HepG2 (cell line): ENCODE data around the gene SSBP4. TPM values are rescaled to one million over a fixed set of nuclear protein-coding genes. Genes with fewer than 3 reads are reported as not detected.
A peak's percentile ranks its signal among the peaks of the same experiment; 100 is the strongest.

Source experiments
- BORCS8-MEF2B ChIP-seq: sonication (generic); formaldehyde crosslinking; IDR thresholded peaks from 2 replicates; pipeline ENCODE4 v1.8.0; 2022; ENCODE audit warnings: mild to moderate bottlenecking, missing genetic modification reagents
- HIVEP1 ChIP-seq: sonication (generic); formaldehyde crosslinking; IDR thresholded peaks from 2 replicates; pipeline ENCODE4 v1.4.0; 2020; ENCODE audit warnings: mild to moderate bottlenecking, missing genetic modification reagents
- IKZF4 ChIP-seq: sonication (generic); formaldehyde crosslinking; IDR thresholded peaks from 2 replicates; pipeline ENCODE4 v1.5.1; 2020; ENCODE audit warnings: borderline replicate concordance, mild to moderate bottlenecking, low read depth, missing genetic modification reagents; ENCODE audit errors: not compliant biosample characterization
- MAZ ChIP-seq, 2 experiments: sonication (generic) in 1 of 2; formaldehyde crosslinking in 1 of 2; IDR thresholded peaks; 2 replicates each; pipeline versions ENCODE4 v1.5.0 to v1.6.1; 2012 to 2020; ENCODE audit warnings: low read depth in 2 of 2, mild to moderate bottlenecking in 2 of 2, borderline replicate concordance in 1 of 2, improper control_type of control experiment in 1 of 2, low read length in 1 of 2, missing genetic modification reagents in 1 of 2, moderate library complexity in 1 of 2
- NKX3-1 ChIP-seq: sonication (generic); formaldehyde crosslinking; IDR thresholded peaks from 2 replicates; pipeline ENCODE4 v1.5.0; 2020; ENCODE audit warnings: missing genetic modification reagents
- PATZ1 ChIP-seq: sonication (generic); formaldehyde crosslinking; IDR thresholded peaks from 2 replicates; pipeline ENCODE4 v1.4.0; 2020; ENCODE audit warnings: missing genetic modification reagents
- PHF5A ChIP-seq: IDR thresholded peaks from one replicate; pipeline ENCODE4 v1.6.1; 2018; ENCODE audit warnings: low read depth, missing genetic modification reagents; ENCODE audit not compliant: unreplicated experiment
- POLR2A ChIP-seq, 2 experiments: IDR thresholded peaks; 2 replicates each; pipeline ENCODE4 v1.6.1; 2011; ENCODE audit warnings: low read depth in 2 of 2, low read length in 2 of 2, mild to moderate bottlenecking in 1 of 2, moderate library complexity in 1 of 2; ENCODE audit not compliant: insufficient read depth in 1 of 2
- SAFB2 ChIP-seq: sonication (generic); formaldehyde crosslinking; IDR thresholded peaks from 2 replicates; pipeline ENCODE4 v1.5.1; 2020; ENCODE audit warnings: missing genetic modification reagents, low read depth, mild to moderate bottlenecking, borderline replicate concordance
- TFDP1 ChIP-seq: IDR thresholded peaks from 2 replicates; pipeline ENCODE4 v1.6.1; 2016; ENCODE audit warnings: missing compliant biosample characterization, missing genetic modification reagents, borderline replicate concordance
- ZKSCAN1 ChIP-seq: fragments of 150-350 bp; IDR thresholded peaks from 2 replicates; pipeline ENCODE4 v1.6.1; 2014; ENCODE audit warnings: low read length
- ZMYM4 ChIP-seq: sonication (generic); formaldehyde crosslinking; IDR thresholded peaks from 2 replicates; pipeline ENCODE4 v1.8.1; 2023; ENCODE audit warnings: mild to moderate bottlenecking, missing genetic modification reagents
- ZNF121 ChIP-seq: sonication (generic); formaldehyde crosslinking; IDR thresholded peaks from 2 replicates; pipeline ENCODE4 v1.5.0; 2020; ENCODE audit warnings: mild to moderate bottlenecking, missing genetic modification reagents
- ZNF24 ChIP-seq: fragments of 450-650 bp; IDR thresholded peaks from 2 replicates; pipeline ENCODE4 v1.6.1; 2017; ENCODE audit warnings: antibody characterized with exemption, mild to moderate bottlenecking
- ZNF547 ChIP-seq: sonication (generic); formaldehyde crosslinking; IDR thresholded peaks from 2 replicates; pipeline ENCODE4 v1.5.1; 2020; ENCODE audit warnings: mild to moderate bottlenecking, missing genetic modification reagents
- ZNF724P ChIP-seq: sonication (generic); formaldehyde crosslinking; IDR thresholded peaks from 2 replicates; pipeline ENCODE4 v1.8.0; 2022; ENCODE audit warnings: missing genetic modification reagents, borderline replicate concordance
- ZNF746 ChIP-seq: sonication (generic); formaldehyde crosslinking; IDR thresholded peaks from 2 replicates; pipeline ENCODE4 v1.8.0; 2022; ENCODE audit warnings: mild to moderate bottlenecking, missing genetic modification reagents
- ZNF776 ChIP-seq: sonication (generic); formaldehyde crosslinking; IDR thresholded peaks from 2 replicates; pipeline ENCODE4 v1.4.0; 2020; ENCODE audit warnings: mild to moderate bottlenecking, missing genetic modification reagents
- polyA plus RNA-seq, 8 experiments: library from polyadenylated mRNA; depleted of rRNA in 3 of 8; stranded (reverse) in 7 of 8; unstranded in 1 of 8; fragments of >200 nt; fragmentation: Illumina TruSeq in 4 of 8; extraction: Trizol in 4 of 8; gene quantifications; 2 replicates each; pipeline versions ENCODE4 v1.2.1 to v1.2.3, GENCODE V29; 2011 to 2016; ENCODE audit warnings: low read depth in 4 of 8, missing spikeins in 1 of 8, mixed read lengths in 1 of 8; ENCODE audit not compliant: insufficient read depth in 1 of 8
- total RNA-seq, 5 experiments: library from RNA; depleted of rRNA; stranded (reverse); fragments of >200 nt; fragmentation: Illumina TruSeq; extraction: Trizol; gene quantifications; 2 replicates each; pipeline ENCODE4 v1.2.3, GENCODE V29; 2016; ENCODE audit warnings: low read depth in 1 of 5
- TF ChIP-seq, protein P1 (sequence below): sonication (generic); formaldehyde crosslinking; conservative IDR thresholded peaks from 2 replicates; pipeline ENCODE4 v1.4.0; 2020; ENCODE audit warnings: missing genetic modification reagents

SSBP4 gene
- total and polyA plus RNA-seq, 2 of the 13 experiments (the other 11 are each of a cell fraction or from before 2014, with no cell fraction given), result 20.8 to 39.5 TPM

DNA sequence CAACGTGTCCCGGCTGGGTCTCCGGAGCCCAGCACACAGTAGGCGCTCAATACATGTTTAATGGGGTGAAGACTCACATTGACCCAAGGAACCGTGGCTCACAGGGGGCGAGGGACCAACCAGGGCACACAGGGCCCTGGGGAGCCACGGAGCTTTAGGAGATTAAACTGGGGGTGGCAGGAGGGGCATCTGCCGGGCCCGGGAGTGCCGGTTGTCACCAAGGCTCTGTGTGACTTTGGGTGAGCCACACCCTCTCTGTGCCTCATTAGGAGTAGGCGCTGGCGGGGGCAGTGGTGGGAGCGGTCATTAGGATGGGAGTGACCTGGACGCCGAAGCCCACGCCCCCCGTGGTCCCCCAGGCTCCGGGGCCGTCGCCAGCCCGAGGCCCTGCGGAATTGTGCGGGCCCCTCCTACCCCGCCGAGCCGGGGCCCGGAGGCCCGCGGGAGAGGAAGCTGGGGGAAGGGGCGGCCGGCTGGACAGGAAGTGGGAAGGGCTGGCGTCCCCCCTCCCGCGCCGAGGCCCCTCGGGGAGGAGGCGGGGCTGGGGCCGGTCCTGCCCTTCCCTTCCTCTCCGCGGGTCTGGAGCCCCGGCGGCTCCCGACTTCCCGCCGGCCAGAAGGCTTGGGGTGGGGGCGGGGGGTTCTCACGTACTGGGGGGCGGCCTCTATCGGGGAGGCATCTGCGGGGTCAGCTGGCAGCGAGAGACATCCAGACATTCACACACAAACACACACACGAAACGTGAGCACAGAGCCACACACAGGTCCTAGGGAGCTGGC lies 1.8 kb upstream of the SSBP4 start (continued):
- TF ChIP-seq MAZ (IDR thresholded peaks at IDR 0.05; ENCODE audit: borderline replicate concordance, low read depth, low read length), result peak; percentile 65; the same call in 1 of the 2 replicates
- no peak; the same call in 1 of the 2 replicates for TF ChIP-seq MAZ (CRISPR knock-in tag; IDR thresholded peaks at IDR 0.05; ENCODE audit: low read depth)
- TF ChIP-seq, protein P1, sequence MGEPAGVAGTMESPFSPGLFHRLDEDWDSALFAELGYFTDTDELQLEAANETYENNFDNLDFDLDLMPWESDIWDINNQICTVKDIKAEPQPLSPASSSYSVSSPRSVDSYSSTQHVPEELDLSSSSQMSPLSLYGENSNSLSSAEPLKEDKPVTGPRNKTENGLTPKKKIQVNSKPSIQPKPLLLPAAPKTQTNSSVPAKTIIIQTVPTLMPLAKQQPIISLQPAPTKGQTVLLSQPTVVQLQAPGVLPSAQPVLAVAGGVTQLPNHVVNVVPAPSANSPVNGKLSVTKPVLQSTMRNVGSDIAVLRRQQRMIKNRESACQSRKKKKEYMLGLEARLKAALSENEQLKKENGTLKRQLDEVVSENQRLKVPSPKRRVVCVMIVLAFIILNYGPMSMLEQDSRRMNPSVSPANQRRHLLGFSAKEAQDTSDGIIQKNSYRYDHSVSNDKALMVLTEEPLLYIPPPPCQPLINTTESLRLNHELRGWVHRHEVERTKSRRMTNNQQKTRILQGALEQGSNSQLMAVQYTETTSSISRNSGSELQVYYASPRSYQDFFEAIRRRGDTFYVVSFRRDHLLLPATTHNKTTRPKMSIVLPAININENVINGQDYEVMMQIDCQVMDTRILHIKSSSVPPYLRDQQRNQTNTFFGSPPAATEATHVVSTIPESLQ (CRISPR knock-in tag), result no peak
- no peak for TF ChIP-seq ZNF724P (CRISPR knock-in tag)
- peak; percentile 28; the same call in 1 of the 2 replicates for TF ChIP-seq ZMYM4 (CRISPR knock-in tag)
- TF ChIP-seq ZNF121 (CRISPR knock-in tag), result 0 out of 2 replicates have a peak, but pooled peaks have one; percentile 26
- peak; percentile 59 for TF ChIP-seq IKZF4 (CRISPR knock-in tag)
- TF ChIP-seq NKX3-1 (CRISPR knock-in tag), result 0 out of 2 replicates have a peak, but pooled peaks have one; percentile 45
- peak; percentile 98 for TF ChIP-seq ZNF746
- TF ChIP-seq ZNF547 (CRISPR knock-in tag), result peak; percentile 68
- peak; percentile 7; the same call in 1 of the 2 replicates for TF ChIP-seq SAFB2 (CRISPR knock-in tag)
- peak; percentile 26 for TF ChIP-seq PHF5A (CRISPR knock-in tag)
- peak; percentile 85 for TF ChIP-seq ZKSCAN1
- TF ChIP-seq BORCS8-MEF2B (CRISPR knock-in tag), result 0 out of 2 replicates have a peak, but pooled peaks have one; percentile 45
- TF ChIP-seq ZNF776, result peak; percentile 7; the same call in 1 of the 2 replicates
- TF ChIP-seq HIVEP1 (CRISPR knock-in tag), result no peak; the same call in 1 of the 2 replicates
- TF ChIP-seq PATZ1 (CRISPR knock-in tag), result peak; percentile 99
- TF ChIP-seq ZNF24, result no peak
- 0 out of 4 replicates have a peak, but pooled peaks of 1 of the 2 experiments have one; percentile 34 for TF ChIP-seq POLR2A (IDR thresholded peaks at IDR 0.05; ENCODE audit: insufficient read depth in 1 of 2, low read depth in 2 of 2, low read length in 2 of 2)
- TF ChIP-seq TFDP1 (CRISPR knock-in tag), result peak; percentile 66; the same call in 1 of the 2 replicates
